DMS153 (cell line): ENCODE data around the gene LPGAT1.
"Not testable (repeated sequence)": the region's sequence is repeated elsewhere in the genome, so short reads cannot be mapped to it uniquely, and the experiment has no call there.

ENCODE experiments used
- DNase-seq: peaks from one replicate; lab custom pipeline; 2025; lab: John Stamatoyannopoulos, UW

Gene LPGAT1

DNA sequence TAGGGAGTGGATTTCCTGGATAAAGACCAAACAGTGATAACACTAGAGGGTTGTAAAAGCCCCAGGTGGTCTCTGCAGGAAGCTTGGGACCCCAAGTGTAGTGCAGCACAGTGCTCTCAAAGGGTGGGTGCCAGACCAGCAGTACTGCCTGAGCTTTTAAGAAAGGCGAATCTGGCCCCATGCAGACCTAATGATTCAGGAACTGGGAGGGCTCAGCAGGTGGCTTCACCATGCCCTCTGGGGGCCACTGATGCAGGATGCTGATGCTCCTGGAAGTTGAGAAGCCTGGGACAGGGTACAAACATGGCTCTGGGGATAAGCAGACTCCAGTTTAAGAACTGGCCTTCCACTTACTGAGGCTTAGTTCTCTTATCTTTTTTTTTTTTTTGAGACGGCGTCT is 126.0 kb downstream of the LPGAT1 start:
- DNase-seq = no peak

DNA sequence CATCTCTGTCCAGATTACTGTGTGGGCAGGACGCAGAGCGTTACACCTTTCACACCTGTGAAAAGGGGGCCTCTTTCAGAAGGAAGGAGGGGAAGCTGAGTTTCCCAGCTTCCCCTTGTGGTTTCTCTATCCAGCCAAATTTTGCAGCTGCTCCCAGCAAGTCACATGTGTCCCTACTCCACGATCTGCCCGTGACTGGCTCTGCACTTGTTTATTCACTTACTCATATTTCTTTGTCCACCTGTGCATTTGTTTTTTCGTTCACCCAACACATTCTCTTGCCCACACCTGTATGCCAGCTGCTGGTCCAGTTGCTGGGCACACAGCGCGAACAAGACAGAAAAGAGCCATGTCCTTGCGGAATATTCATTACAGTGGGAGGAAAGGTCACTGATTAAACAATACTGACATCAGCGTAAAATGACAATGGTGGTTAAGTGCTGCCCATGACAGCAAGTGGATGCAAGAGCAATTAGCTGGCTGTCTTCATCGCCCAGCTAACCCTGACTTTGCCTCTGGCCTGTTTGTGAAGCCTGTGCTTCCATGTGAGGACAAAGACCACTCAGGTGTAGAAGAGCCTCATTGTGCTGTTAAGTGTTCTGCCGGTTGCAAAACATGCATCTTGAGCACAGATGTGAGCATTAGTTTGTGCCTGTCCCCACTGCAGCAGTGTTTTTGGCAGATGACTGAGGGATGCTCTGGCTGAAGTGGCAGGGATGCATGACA is 126.6 kb downstream of the LPGAT1 start:
- DNase-seq = peak; percentile 93

DNA sequence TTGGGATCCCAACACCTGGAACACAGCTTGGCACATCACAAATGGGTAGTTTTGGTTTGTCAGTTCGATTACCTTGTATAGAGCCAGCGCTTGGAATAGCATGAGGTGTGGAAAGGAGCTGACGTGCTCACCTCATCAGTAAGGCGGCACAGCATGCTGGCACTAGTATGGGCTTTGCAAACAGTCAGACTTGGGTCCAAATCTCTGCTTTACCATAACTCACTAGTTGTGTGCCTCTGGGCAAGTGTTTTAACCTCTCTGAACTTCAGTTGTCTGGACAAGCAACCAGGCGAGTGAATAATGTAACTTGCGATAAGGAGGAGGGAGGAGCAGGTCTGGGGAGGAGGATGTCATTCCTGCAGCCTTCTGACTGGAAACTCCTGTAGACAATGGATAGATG is 128.8 kb downstream of the LPGAT1 start:
- no peak for DNase-seq

- no peak for DNase-seq
Observed at GRCh38 chr1:211699059-211699458, 131.5 kb downstream of the LPGAT1 start.

DNA sequence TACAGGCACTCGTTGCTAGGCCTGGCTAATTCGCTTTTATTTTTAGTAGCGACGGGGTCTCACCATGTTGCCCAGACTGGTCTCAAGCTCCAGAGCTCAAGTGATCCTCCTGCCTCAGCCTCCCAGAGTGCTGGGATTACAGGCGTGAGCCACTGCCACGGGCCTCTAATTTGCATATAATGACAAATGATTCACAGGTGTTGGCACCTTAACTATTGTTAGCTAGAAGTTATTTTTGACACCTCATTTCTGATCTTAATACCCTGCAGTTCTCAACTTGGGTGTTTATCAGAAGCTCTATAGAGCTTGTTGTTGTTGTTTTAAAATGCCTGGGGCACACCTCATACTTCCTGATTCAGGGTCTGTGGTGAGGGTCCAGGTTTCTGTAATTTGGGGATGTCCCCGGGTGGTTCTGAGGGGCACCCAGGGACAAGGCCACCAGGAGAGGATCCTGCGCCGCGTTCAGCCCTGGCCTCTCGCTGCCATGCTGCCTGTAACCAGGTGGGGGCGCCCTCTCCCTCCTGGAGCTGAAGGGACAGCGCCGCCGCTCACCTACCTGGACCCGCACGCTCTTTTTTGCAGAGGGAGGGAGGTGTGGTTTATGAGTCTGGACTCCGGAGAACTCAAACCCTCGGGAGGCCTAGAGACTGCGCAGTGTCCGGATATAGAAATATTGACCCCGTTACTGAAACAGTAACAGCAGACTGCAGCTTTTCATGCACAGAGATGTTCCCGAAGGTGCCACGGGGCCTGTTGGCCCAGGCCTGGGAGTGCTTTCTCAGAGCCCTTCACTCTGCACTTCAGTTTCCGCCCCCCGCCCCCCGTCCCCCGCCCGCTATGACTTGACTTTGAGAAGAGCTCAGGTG is 132.2 kb downstream of the LPGAT1 start:
- DNase-seq = peak; percentile 66

- no peak for DNase-seq
Observed at GRCh38 chr1:211697356-211697755, 133.2 kb downstream of the LPGAT1 start.

DNA sequence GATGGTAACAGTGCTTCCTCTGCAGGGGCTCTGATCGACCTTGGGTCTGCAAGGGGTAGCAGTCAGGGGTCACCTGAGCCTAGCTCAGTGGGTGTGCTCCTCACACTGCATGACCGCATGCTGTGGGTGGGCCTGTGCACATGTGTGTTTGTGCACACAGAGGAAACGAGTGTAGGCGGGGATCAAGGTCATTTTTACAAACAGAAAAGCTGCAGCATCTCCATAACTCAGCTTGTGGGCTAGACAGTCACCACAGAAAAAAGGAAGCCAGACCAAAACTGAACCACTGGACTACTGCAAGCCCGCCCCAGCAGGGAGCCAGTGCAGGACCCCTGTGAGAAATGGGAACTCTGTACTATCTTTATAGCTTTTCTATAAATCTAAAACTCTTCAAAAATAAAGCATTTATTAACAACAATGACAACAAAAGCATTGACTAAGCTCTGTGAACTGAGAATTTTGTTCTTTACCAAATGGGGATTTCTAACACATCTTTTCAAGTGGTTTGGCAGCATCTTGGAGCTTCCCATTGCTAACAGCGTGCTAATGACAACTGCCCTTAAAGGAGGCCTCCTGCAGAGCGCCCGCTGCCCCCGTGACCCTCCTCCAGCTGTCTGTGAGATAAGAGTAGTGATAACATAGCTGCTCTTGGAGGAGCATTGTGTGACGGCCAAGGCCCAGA is 135.3 kb downstream of the LPGAT1 start:
- no peak for DNase-seq

GRCh38 chr1:211693911-211694310 is 136.7 kb downstream of the LPGAT1 start:
- DNase-seq = not testable (repeated sequence)
